Cardiac septum (tissue), 1 donor: ENCODE results near the gene SLC10A1. TPM values are rescaled to one million over a fixed set of nuclear protein-coding genes. Genes with fewer than 3 reads are reported as not detected.
"Not testable (repeated sequence)": the region's sequence is repeated elsewhere in the genome, so short reads cannot be mapped to it uniquely, and the experiment has no call there.

Experiments
- DNase-seq: peaks from one replicate; pipeline ENCODE4 v3.0.0-alpha.2; 2020; ENCODE audit warnings: low spot score
- intact Hi-C: fragments of 100-400 bp; cut with DNase I; formaldehyde crosslinking; loops from one replicate; pipeline ENCODE4 v1.14.0; 2022
- long read RNA-seq: library from polyadenylated mRNA; unstranded; transcript quantifications from one replicate; pipeline ENCODE4 v2.0.0, GENCODE V29; 2021
- total RNA-seq: library from RNA; stranded (reverse); fragmentation: NEBNext Ultra II Directional; extraction: Animal tissue kit (Norgen Biotek cat#: 25700); gene quantifications from one replicate; pipeline ENCODE4 v1.2.1, GENCODE V29; 2021
- donor health status: DM: no; HTN: no; CAD: no.

SLC10A1 gene
- total RNA-seq: not detected
- long read RNA-seq, partial matches to known transcripts: 0 of 5 reads
- long read RNA-seq, other reads (novel, unspliced or antisense): 5 of 5 reads

GRCh38 chr14:69796797-69797500, at the start of gene SLC10A1:
SLC10A1 (minus strand) TSS chr14:69797241; CDS start chr14:69797155, 86 bp downstream.
- intact Hi-C loops: no loop called here
- no peak for DNase-seq

GRCh38 chr14:69845787-69846186, 48.7 kb upstream of the SLC10A1 start:
- DNase-seq: no peak
- intact Hi-C loops: no loop called here

DNA sequence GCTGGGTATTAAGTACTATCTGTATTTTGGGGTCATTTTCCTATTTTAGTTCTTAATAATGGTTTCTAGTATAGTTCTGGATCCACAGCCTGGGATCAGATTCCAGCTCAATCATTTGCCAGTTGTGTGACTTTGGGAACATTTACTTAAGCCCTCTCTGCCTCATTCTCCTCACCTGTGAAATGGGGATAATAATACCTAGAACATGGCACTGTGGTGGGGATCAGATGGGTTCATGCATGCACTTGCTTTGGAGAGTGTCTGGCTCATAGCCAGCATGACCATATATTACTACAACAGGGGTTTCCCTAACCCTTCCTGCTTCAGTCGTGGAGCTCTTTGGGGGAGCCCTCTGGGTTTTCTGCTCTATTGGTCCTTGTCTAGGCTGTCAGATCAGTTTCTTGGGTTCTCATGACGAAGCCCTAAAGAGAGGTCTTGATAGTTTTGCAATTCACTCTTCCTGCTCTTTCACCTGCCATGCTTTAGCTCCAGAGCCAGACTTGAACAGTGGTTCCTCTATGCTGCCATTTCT, 48.1 kb upstream of the SLC10A1 start:
- DNase-seq: no peak
- intact Hi-C loops: no loop called here

DNA sequence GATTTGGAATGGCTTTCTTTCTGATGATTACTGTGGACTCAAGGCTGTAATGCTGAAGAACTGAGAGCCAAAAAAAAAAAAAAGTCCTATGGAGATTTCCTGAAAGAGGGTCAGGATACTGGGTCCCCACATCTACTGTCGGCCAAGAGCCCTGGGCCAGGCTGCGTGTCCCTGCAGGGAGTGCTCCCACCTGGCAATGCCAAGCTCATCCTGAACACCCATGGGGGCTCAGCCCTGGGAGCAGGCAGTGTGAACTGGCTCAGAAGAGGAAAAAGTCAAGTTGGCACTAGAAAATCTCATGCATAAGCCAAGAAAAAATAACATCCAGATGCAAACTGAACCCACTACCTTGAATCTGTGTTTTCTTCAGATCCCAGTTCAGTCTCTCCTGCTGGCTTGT, 47.1 kb upstream of the SLC10A1 start:
- no peak for DNase-seq
- intact Hi-C loops: no loop called here

GRCh38 chr14:69842686-69843420, 45.8 kb upstream of the SLC10A1 start:
- intact Hi-C loops: no loop called here

GRCh38 chr14:69841656-69842055, 44.6 kb upstream of the SLC10A1 start:
- no peak for DNase-seq
- intact Hi-C loops: no loop called here

More at GRCh38 chr14:69842686-69843420, 45.8 kb upstream of the SLC10A1 start:
- DNase-seq: no peak

DNA sequence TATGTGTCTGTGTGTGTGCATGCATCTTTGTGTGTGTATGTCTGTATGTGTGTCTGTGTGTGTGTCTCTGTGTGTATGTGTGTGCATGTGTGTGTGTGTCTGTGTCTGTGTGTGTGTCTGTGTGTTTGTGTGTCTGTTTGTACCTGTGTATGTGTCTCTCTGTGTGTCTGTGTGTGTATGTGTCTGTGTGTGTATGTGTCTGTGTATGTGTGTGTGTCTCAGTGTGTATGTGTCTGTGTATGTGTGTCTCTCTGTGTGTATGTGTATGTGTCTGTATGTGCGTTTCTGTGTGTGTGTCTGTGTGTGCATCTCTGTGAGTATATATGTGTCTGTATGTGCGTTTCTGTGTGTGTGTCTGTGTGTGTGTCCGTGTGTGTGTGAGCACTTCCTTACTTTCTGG, 42.6 kb upstream of the SLC10A1 start:
- DNase-seq: no peak
- intact Hi-C loops: no loop called here

GRCh38 chr14:69838881-69839416, 41.9 kb upstream of the SLC10A1 start:
- no peak for DNase-seq
- intact Hi-C loops: no loop called here

- DNase-seq: no peak
- intact Hi-C loops: no loop called here
These were observed 31.8 kb upstream of the SLC10A1 start for GRCh38 chr14:69828879-69829278.

DNA sequence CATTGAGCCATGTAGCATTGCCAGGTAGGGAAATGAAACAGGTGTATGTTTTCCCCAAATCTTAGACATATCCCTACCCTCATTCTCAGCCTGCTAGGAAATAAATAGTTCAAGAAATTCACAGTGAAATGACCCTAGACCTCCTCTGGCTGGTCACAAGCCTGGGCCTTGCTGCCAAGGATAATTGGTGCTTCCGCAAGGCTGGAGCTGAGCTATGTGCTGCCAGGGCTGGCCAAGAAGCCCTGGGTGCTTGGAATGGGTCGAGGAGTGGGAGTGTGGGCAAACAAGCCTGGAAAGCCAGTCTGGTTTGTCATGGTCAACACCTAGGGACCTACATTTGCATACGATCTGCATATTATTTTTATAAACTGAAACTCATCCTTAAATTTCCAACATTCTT, 31.3 kb upstream of the SLC10A1 start:
- intact Hi-C loops: no loop called here
- DNase-seq: no peak

DNA sequence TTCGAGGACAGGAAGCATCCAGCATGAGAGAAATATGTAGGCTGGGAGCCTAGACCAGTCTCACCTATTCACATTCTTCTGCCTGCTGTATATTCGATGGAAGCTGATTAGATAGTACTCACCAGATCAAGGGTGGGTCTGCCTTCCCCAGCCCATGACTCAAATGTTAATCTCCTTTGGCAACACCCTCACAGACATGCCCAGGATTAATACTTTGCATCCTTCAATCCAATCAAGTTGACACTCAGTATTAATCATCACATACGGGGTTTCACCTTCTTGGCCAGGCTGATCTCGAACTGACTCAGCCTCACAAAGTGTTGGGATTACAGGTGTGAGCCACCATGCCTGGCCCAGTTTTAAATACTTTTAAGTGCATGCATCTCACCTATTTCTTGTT, 30.5 kb upstream of the SLC10A1 start:
- no peak for DNase-seq
- intact Hi-C loops: no loop called here

- no peak for DNase-seq
- intact Hi-C loops: no loop called here
These were observed 25.4 kb upstream of the SLC10A1 start for GRCh38 chr14:69822456-69822855.

DNA sequence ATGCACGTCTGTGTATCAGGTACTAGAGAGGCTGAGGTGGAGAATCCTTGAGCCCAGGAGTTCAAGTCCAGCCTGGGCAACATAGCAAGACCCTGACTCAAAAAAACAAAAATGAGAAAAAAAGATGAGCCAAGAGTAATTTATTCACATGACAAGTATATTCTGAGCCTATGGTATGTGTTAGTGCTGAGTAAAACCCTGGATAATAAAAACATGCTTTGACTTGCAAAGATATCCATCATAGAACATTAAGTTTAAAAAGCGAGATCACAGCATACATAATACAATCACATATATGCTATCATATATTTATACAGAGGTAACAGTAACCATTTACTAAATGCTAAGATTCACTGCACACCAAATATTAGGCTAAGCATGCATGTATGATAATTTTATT, 23.9 kb upstream of the SLC10A1 start:
- intact Hi-C loops: no loop called here
- DNase-seq: no peak

- intact Hi-C loops: loop anchor here (2.0 kb wide), 1 partner anchor 207 kb away; no protein-coding TSS in a partner anchor
- no peak for DNase-seq
These were observed 22.6 kb upstream of the SLC10A1 start for GRCh38 chr14:69819607-69820006.

DNA sequence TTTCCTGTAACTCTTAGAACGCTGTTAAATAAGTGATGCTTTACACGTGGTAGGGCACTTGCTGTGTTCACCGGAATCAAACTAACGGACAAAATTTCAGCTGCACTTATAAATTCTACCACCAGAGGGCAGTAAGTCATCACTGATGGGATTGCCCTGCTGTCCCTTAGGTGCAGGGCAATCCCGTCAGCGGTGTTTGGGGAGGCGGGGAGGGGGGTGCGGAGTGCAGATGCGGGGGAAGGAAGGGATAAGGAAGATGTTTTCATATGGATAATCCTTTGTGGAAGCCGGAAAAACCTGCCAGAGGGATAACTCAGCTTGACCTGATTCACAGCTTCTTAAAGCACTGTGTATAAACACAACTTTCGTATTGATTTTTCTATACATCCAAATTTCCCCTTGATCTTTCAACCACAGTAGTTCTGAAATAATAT, 21.7 kb upstream of the SLC10A1 start:
- intact Hi-C loops: loop anchor here (2.0 kb wide), 1 partner anchor 208 kb away; no protein-coding TSS in a partner anchor
- no peak for DNase-seq

GRCh38 chr14:69816216-69816615, 19.2 kb upstream of the SLC10A1 start:
- no peak for DNase-seq
- intact Hi-C loops: no loop called here

DNA sequence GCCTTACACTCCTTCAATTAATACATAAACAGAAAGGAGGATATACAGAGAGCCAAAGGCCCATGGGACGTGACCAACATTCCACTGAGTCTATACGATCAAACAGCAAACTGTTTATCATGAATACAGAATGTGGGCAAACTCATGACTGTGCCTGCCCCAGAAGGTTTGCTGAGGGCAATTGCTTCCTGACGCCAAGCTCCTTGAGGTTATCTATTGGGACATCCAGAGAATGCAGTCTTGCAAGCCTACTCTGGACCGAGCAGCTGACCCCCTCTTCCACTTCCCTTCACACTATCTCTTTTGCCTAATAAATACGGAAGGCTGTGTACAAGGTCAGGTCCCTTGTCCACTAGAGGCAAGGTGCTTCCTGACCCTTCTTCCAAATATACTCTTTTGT, 18.5 kb upstream of the SLC10A1 start:
- intact Hi-C loops: no loop called here
- no peak for DNase-seq

- intact Hi-C loops: no loop called here
- no peak for DNase-seq
These were observed 17.4 kb upstream of the SLC10A1 start for GRCh38 chr14:69814397-69814796.

- intact Hi-C loops, DNase-seq: not testable (repeated sequence)
These were observed 16.3 kb upstream of the SLC10A1 start for GRCh38 chr14:69813346-69813745.

GRCh38 chr14:69812711-69813110, 15.7 kb upstream of the SLC10A1 start:
- intact Hi-C loops: no loop called here
- DNase-seq: no peak
